Vagina (tissue), 2 donors: Measurements from ENCODE around the gene DNAJC3. TPM values are rescaled to one million over a fixed set of nuclear protein-coding genes. Genes with fewer than 3 reads are reported as not detected.
"Not testable (repeated sequence)": the region's sequence is repeated elsewhere in the genome, so short reads cannot be mapped to it uniquely, and the experiment has no call there.

ENCODE experiments used
- DNase-seq, 2 donors: peaks; one replicate each; pipeline ENCODE4 v3.0.0-alpha.2; 2017; ENCODE audit errors: extremely low spot score in 2 of 2
- H3K27ac ChIP-seq: fragments of 200-600 bp; sonication (generic); one replicate; pipeline ENCODE4 v1.5.1; 2019
- H3K27me3 ChIP-seq: fragments of 200-600 bp; sonication (generic); one replicate; pipeline ENCODE4 v1.5.1; 2019
- H3K36me3 ChIP-seq, 2 donors: fragments of 200-600 bp; sonication (generic); one replicate each; pipeline ENCODE4 v1.5.1; 2017 to 2019
- H3K4me1 ChIP-seq: fragments of 200-600 bp; sonication (generic); one replicate; pipeline ENCODE4 v1.5.1; 2019
- H3K4me3 ChIP-seq, 2 donors: fragments of 200-600 bp; sonication (generic); 1 replicate in 1 of 2; 2 replicates in 1 of 2; pipeline ENCODE4 v1.5.1; 2016 to 2019
- H3K9me3 ChIP-seq: fragments of 200-600 bp; sonication (generic); one replicate; pipeline ENCODE4 v1.5.1; 2019
- POLR2A ChIP-seq, 2 donors: fragments of 450-650 bp; IDR thresholded peaks; one replicate each; pipeline ENCODE4 v1.6.1; 2017; ENCODE audit warnings: antibody characterized with exemption in 2 of 2, mild to moderate bottlenecking in 2 of 2, moderate library complexity in 2 of 2
- POLR2AphosphoS5 ChIP-seq, 2 donors: sonication (generic); formaldehyde crosslinking; IDR thresholded peaks; one replicate each; pipeline ENCODE4 v1.9.0; 2017; ENCODE audit warnings: antibody characterized with exemption in 2 of 2, mild to moderate bottlenecking in 2 of 2, low read depth in 1 of 2; ENCODE audit not compliant: insufficient read depth in 1 of 2
- intact Hi-C: fragments of 100-400 bp; cut with DNase I; formaldehyde crosslinking; loops from one replicate; pipeline ENCODE4 v1.15.1; 2023
- total RNA-seq: library from RNA; depleted of rRNA; stranded (reverse); fragments of >200 nt; gene quantifications from one replicate; pipeline ENCODE4 v1.2.3, GENCODE V29; 2016
- TF ChIP-seq, protein P1 (sequence below), 3 experiments: fragments of 450-650 bp in 2 of 3; fragments of 200-600 bp in 1 of 3; sonication (generic) in 1 of 3; IDR thresholded peaks; one replicate each; pipeline ENCODE4 v1.5.1; 2017 to 2019; ENCODE audit warnings: antibody characterized with exemption in 3 of 3, mild to moderate bottlenecking in 2 of 3, moderate library complexity in 2 of 3

DNAJC3 gene
- total RNA-seq, 1 donor from 2014 or later, result 33.1 TPM

GRCh38 chr13:95684418-95684817 lies 7.5 kb downstream of the DNAJC3 start:
- Histone ChIP-seq H3K4me3 (no peak overlapping the region), H3K9me3 (no peaks in the 10 kb centered on the region), H3K36me3 (no peaks in the 10 kb centered on the region), H3K27ac (no peak overlapping the region), H3K4me1 (peaks cover 42% of the 10 kb centered on the region), H3K27me3 (no peaks in the 10 kb centered on the region)
- intact Hi-C loops, result no loop called here
- TF ChIP-seq POLR2AphosphoS5 (IDR thresholded peaks at IDR 0.05; ENCODE audit: insufficient read depth in 1 of 2, low read depth in 1 of 2) (no peak), POLR2A (IDR thresholded peaks at IDR 0.05) (no peak)
- TF ChIP-seq, protein P1, sequence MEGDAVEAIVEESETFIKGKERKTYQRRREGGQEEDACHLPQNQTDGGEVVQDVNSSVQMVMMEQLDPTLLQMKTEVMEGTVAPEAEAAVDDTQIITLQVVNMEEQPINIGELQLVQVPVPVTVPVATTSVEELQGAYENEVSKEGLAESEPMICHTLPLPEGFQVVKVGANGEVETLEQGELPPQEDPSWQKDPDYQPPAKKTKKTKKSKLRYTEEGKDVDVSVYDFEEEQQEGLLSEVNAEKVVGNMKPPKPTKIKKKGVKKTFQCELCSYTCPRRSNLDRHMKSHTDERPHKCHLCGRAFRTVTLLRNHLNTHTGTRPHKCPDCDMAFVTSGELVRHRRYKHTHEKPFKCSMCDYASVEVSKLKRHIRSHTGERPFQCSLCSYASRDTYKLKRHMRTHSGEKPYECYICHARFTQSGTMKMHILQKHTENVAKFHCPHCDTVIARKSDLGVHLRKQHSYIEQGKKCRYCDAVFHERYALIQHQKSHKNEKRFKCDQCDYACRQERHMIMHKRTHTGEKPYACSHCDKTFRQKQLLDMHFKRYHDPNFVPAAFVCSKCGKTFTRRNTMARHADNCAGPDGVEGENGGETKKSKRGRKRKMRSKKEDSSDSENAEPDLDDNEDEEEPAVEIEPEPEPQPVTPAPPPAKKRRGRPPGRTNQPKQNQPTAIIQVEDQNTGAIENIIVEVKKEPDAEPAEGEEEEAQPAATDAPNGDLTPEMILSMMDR (IDR thresholded peaks at IDR 0.05), result no peak
- no peak for DNase-seq

DNA sequence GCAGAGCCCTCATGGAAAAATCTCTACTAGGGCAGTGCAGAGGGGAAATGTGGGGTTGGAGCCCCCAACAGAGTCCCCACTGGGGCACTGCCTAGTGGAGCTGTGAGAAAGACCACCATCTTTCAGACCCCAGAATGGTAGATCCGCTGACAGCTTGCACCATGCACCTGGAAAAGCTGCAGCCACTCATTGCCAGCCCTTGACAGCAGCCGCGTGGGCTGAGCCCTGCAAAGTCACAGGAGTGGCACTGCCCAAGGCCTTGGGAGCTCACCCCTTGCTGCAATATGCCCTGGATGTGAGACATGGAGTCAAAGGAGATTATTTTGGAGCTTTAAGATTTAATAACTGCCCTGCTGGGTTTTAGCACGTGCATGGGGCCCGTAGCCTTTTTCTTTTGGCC lies 8.0 kb downstream of the DNAJC3 start:
- DNase-seq, H3K27ac ChIP-seq, H3K9me3 ChIP-seq, intact Hi-C loops, H3K36me3 ChIP-seq, H3K4me3 ChIP-seq, H3K27me3 ChIP-seq: not testable (repeated sequence)
- H3K4me1 ChIP-seq, result peaks cover 37% of the 10 kb centered on the region

DNA sequence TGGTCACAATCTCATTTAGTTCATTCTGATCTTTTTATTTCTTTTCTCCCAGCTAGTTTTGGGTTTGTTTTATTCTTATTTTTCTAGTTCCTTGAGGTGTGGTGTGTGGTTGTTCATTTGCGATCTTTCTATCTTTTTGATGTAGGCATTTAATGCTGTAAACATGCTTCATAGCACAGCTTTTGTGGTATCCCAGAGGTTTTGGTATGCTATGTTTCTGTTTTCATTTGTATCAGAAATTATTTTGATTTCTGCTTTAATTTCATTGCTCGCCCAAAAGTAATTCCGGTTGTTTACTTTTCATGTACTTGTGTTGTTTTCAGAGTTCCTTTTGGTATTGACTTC lies 12.6 kb downstream of the DNAJC3 start:
- TF ChIP-seq, protein P1 (IDR thresholded peaks at IDR 0.05), result no peak
- no peak for TF ChIP-seq POLR2A (IDR thresholded peaks at IDR 0.05)
- TF ChIP-seq POLR2AphosphoS5 (IDR thresholded peaks at IDR 0.05; ENCODE audit: insufficient read depth in 1 of 2, low read depth in 1 of 2), result no peak
- Histone ChIP-seq H3K4me1 (peaks cover 18% of the 10 kb centered on the region), H3K27ac (no peak overlapping the region), H3K4me3 (no peak overlapping the region), H3K36me3 (no peaks in the 10 kb centered on the region), H3K27me3 (no peaks in the 10 kb centered on the region), H3K9me3 (no peaks in the 10 kb centered on the region)
- DNase-seq, result no peak
- intact Hi-C loops, result no loop called here

GRCh38 chr13:95690986-95691385 lies 14.0 kb downstream of the DNAJC3 start:
- H3K36me3 ChIP-seq, H3K9me3 ChIP-seq, H3K4me3 ChIP-seq, H3K27ac ChIP-seq, intact Hi-C loops, DNase-seq, H3K27me3 ChIP-seq: not testable (repeated sequence)
- peaks cover 12% of the 10 kb centered on the region for H3K4me1 ChIP-seq

- DNase-seq, result no peak
- Histone ChIP-seq H3K27me3 (no peaks in the 10 kb centered on the region), H3K4me3 (no peak overlapping the region), H3K27ac (no peak overlapping the region), H3K36me3 (no peaks in the 10 kb centered on the region), H3K9me3 (no peaks in the 10 kb centered on the region), H3K4me1 (no peaks in the 10 kb centered on the region)
- TF ChIP-seq POLR2A (IDR thresholded peaks at IDR 0.05) (no peak), POLR2AphosphoS5 (IDR thresholded peaks at IDR 0.05; ENCODE audit: insufficient read depth in 1 of 2, low read depth in 1 of 2) (no peak)
- intact Hi-C loops, result no loop called here
Observed at GRCh38 chr13:95697052-95697680, 20.2 kb downstream of the DNAJC3 start.

- H3K4me3 ChIP-seq, result no peak overlapping the region
- no peaks in the 10 kb centered on the region for H3K36me3 ChIP-seq
- intact Hi-C loops, result no loop called here
- no peaks in the 10 kb centered on the region for H3K27me3 ChIP-seq
- H3K9me3 ChIP-seq, result no peaks in the 10 kb centered on the region
- TF ChIP-seq POLR2A (IDR thresholded peaks at IDR 0.05) (no peak), POLR2AphosphoS5 (IDR thresholded peaks at IDR 0.05; ENCODE audit: insufficient read depth in 1 of 2, low read depth in 1 of 2) (no peak)
- TF ChIP-seq, protein P1 (IDR thresholded peaks at IDR 0.05), result no peak
- H3K4me1 ChIP-seq, result no peaks in the 10 kb centered on the region
- no peak overlapping the region for H3K27ac ChIP-seq
- DNase-seq, result no peak
Observed at GRCh38 chr13:95698047-95698749, 21.3 kb downstream of the DNAJC3 start.
